OCI-LY7 (cell line): Measurements from ENCODE around the gene ARHGAP24. TPM values are rescaled to one million over a fixed set of nuclear protein-coding genes. Genes with fewer than 3 reads are reported as not detected.

Experiments used
- BruUV-seq: library from RNA; stranded (reverse); fragments of 400-500 nt; replicated peaks from 2 replicates; lab custom pipeline; 2021; lab: Mats Ljungman, UMichigan
- CTCF ChIA-PET: fragments of 300-600 bp; sonication (Branson Sonifier 250); formaldehyde crosslinking; loops from one replicate; lab custom pipeline; 2022; ENCODE audit warnings: antibody characterized with exemption; ENCODE audit not compliant: unreplicated experiment; lab: Charles Lee
- POLR2A ChIA-PET: fragments of 300-600 bp; sonication (Branson Sonifier 250); formaldehyde crosslinking; loops from one replicate; lab custom pipeline; 2022; ENCODE audit warnings: antibody characterized with exemption; lab: Charles Lee
- DNase-seq: peaks from one replicate; pipeline ENCODE4 v3.0.0-alpha.2; 2015; ENCODE audit warnings: low spot score
- H2AFZ ChIP-seq: fragments of 200-600 bp; sonication (generic), shearing (Covaris generic); 2 replicates; pipeline ENCODE4 v1.6.1; 2014; ENCODE audit warnings: mild to moderate bottlenecking, antibody characterized with exemption, low read length, moderate library complexity
- H3K27ac ChIP-seq: fragments of 200-600 bp; sonication (generic); 2 replicates; pipeline ENCODE4 v1.5.1; 2014; ENCODE audit warnings: mixed run types, low read depth, mild to moderate bottlenecking, moderate library complexity, low read length, inconsistent platforms; ENCODE audit not compliant: poor library complexity, severe bottlenecking
- H3K36me3 ChIP-seq: fragments of 200-600 bp; sonication (generic); 2 replicates; pipeline ENCODE4 v1.6.1; 2014; ENCODE audit warnings: mild to moderate bottlenecking, antibody characterized with exemption, low read length, moderate library complexity, mixed read lengths; ENCODE audit not compliant: insufficient read depth
- H3K4me1 ChIP-seq: fragments of 200-600 bp; sonication (generic); 2 replicates; pipeline ENCODE4 v1.5.1; 2014; ENCODE audit warnings: mild to moderate bottlenecking, low read length; ENCODE audit not compliant: insufficient read depth, poor library complexity, severe bottlenecking
- H3K4me2 ChIP-seq: fragments of 200-600 bp; sonication (generic); 2 replicates; pipeline ENCODE4 v1.6.1; 2014; ENCODE audit warnings: mild to moderate bottlenecking, low read length
- H3K4me3 ChIP-seq: fragments of 200-600 bp; sonication (generic); 2 replicates; pipeline ENCODE4 v1.5.1; 2014; ENCODE audit warnings: mild to moderate bottlenecking, low read depth, low read length; ENCODE audit not compliant: poor library complexity, severe bottlenecking
- H3K79me2 ChIP-seq: fragments of 200-600 bp; sonication (generic); 2 replicates; pipeline ENCODE4 v1.6.1; 2016; ENCODE audit warnings: low read depth, mild to moderate bottlenecking, low read length, moderate library complexity, mixed read lengths; ENCODE audit not compliant: insufficient read depth
- H3K9me2 ChIP-seq: fragments of 200-600 bp; sonication (generic); 2 replicates; pipeline ENCODE4 v1.6.1; 2016; ENCODE audit warnings: mild to moderate bottlenecking, low read length, mixed read lengths; ENCODE audit not compliant: insufficient read depth
- H3K9me3 ChIP-seq: fragments of 200-600 bp; sonication (generic); 2 replicates; pipeline ENCODE4 v1.6.1; 2014; ENCODE audit warnings: mild to moderate bottlenecking, mixed run types, low read length, mixed read lengths
- H4K20me1 ChIP-seq: fragments of 200-600 bp; sonication (generic); 2 replicates; pipeline ENCODE4 v1.6.1; 2014; ENCODE audit warnings: mild to moderate bottlenecking, antibody characterized with exemption, low read length, moderate library complexity, mixed read lengths; ENCODE audit not compliant: insufficient read depth
- EZH2phosphoT487 ChIP-seq: fragments of 200-600 bp; sonication (generic); IDR thresholded peaks from 2 replicates; pipeline ENCODE4 v1.6.1; 2018; ENCODE audit warnings: low read depth, borderline replicate concordance, mild to moderate bottlenecking, mixed run types, antibody characterized with exemption, low read length, moderate library complexity, mixed read lengths
- intact Hi-C: fragments of 100-400 bp; cut with micrococcal nuclease; formaldehyde crosslinking; loops from one replicate; pipeline ENCODE4 v1.10.0; 2022; ENCODE audit not compliant: unreplicated experiment
- total RNA-seq, 2 experiments: library from RNA; depleted of rRNA in 1 of 2; stranded (reverse); fragments of >200 nt in 1 of 2; shearing (Covaris generic) in 1 of 2; gene quantifications; 2 replicates each; pipeline ENCODE4 v1.2.3, GENCODE V29; 2014 to 2022
- TF ChIP-seq, protein P1 (sequence below): fragments of 200-600 bp; sonication (generic); conservative IDR thresholded peaks from 2 replicates; pipeline ENCODE4 v1.5.1; 2014; ENCODE audit warnings: mild to moderate bottlenecking, antibody characterized with exemption, low read length, moderate library complexity, mixed read lengths

ARHGAP24 gene
- total RNA-seq, 2 experiments from 2014 or later, result 0.88 to 4.4 TPM

DNA sequence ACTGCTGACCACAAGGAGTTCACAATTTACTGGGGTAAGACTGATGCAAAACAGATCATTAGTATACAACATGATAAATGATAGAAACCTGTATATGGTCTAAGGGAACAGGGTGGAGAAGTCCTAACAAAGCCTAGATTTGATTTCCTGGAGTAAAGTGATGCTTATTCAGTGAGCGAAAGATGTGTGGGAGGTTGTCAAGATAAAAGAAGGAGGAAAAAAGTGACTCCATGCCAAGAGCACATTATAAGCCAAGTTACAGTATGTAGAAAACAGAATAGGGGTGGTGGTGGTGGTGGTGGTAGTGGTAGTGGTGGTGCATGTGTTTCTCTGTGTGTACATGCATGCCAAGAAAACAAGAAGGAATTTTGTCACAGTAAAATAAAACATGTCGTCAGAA is 559.7 kb downstream of the ARHGAP24 start:
- no peak overlapping the region for H3K4me3 ChIP-seq
- no peaks in the 10 kb centered on the region for H3K4me1 ChIP-seq
- H3K36me3 ChIP-seq, result no peaks in the 10 kb centered on the region
- TF ChIP-seq, protein P1, sequence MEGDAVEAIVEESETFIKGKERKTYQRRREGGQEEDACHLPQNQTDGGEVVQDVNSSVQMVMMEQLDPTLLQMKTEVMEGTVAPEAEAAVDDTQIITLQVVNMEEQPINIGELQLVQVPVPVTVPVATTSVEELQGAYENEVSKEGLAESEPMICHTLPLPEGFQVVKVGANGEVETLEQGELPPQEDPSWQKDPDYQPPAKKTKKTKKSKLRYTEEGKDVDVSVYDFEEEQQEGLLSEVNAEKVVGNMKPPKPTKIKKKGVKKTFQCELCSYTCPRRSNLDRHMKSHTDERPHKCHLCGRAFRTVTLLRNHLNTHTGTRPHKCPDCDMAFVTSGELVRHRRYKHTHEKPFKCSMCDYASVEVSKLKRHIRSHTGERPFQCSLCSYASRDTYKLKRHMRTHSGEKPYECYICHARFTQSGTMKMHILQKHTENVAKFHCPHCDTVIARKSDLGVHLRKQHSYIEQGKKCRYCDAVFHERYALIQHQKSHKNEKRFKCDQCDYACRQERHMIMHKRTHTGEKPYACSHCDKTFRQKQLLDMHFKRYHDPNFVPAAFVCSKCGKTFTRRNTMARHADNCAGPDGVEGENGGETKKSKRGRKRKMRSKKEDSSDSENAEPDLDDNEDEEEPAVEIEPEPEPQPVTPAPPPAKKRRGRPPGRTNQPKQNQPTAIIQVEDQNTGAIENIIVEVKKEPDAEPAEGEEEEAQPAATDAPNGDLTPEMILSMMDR, result no peak
- no peak for TF ChIP-seq EZH2phosphoT487
- no peak overlapping the region for H2AFZ ChIP-seq
- BruUV-seq, result no TSS peak
- H3K9me3 ChIP-seq, result no peaks in the 10 kb centered on the region
- H3K79me2 ChIP-seq, result no peaks in the 10 kb centered on the region
- no peak for DNase-seq
- POLR2A ChIA-PET, result no interaction called here
- intact Hi-C loops, result no loop called here
- H3K4me2 ChIP-seq, result no peak overlapping the region
- H3K9me2 ChIP-seq, result no peaks in the 10 kb centered on the region
- H4K20me1 ChIP-seq, result no peaks in the 10 kb centered on the region
- CTCF ChIA-PET, result no interaction called here
- H3K27ac ChIP-seq, result no peak overlapping the region

- Histone ChIP-seq H3K79me2 (no peaks in the 10 kb centered on the region), H3K27ac (no peak overlapping the region), H2AFZ (no peak overlapping the region), H3K4me3 (no peak overlapping the region), H3K4me2 (no peak overlapping the region), H3K4me1 (no peaks in the 10 kb centered on the region), H4K20me1 (no peaks in the 10 kb centered on the region), H3K36me3 (no peaks in the 10 kb centered on the region), H3K9me3 (no peaks in the 10 kb centered on the region), H3K9me2 (no peaks in the 10 kb centered on the region)
- POLR2A ChIA-PET, result interaction anchor here (0.8 to 1.6 kb wide), 3 partner anchors 10 to 21 kb away, joined by 3 to 7 read pairs (median 4); no protein-coding TSS in a partner anchor
- DNase-seq, result no peak
- TF ChIP-seq, protein P1, result no peak
- no peak for TF ChIP-seq EZH2phosphoT487
- CTCF ChIA-PET, result no interaction called here
- BruUV-seq, result no TSS peak
- intact Hi-C loops, result no loop called here
Measured at GRCh38 chr4:86035688-86036087, 560.7 kb downstream of the ARHGAP24 start.

DNA sequence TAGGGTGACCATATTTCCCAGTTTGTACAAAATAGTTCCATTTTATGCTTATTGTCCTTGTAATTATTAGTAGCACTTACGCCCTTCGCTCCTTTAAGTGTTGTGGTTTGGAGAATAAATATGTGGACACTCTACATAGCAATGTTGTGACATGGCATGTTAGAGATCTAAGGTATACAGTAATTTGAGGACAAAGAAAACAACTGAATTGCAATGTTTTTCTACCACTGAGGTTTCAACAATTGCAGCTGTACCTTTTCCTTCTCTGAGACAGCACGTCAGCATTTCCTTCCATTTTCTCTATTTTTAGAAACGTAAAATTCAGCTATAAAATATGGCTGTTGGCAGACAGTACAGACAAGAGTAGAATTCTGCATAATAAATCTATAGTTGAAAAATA is 561.8 kb downstream of the ARHGAP24 start:
- DNase-seq, result no peak
- ChIA-PET POLR2A (interaction anchor here (0.5 to 1.6 kb wide), 5 partner anchors 9 to 828 kb away, joined by 3 to 7 read pairs (median 3); no protein-coding TSS in a partner anchor), CTCF (no interaction called here)
- H3K4me2 ChIP-seq, result no peak overlapping the region
- TF ChIP-seq, protein P1, result no peak
- TF ChIP-seq EZH2phosphoT487, result no peak
- H3K9me3 ChIP-seq, result no peaks in the 10 kb centered on the region
- BruUV-seq, result no TSS peak
- no peak overlapping the region for H3K27ac ChIP-seq
- no peak overlapping the region for H3K4me3 ChIP-seq
- H4K20me1 ChIP-seq, result no peaks in the 10 kb centered on the region
- H3K4me1 ChIP-seq, result no peaks in the 10 kb centered on the region
- no peaks in the 10 kb centered on the region for H3K9me2 ChIP-seq
- H2AFZ ChIP-seq, result no peak overlapping the region
- no peaks in the 10 kb centered on the region for H3K36me3 ChIP-seq
- H3K79me2 ChIP-seq, result no peaks in the 10 kb centered on the region
- intact Hi-C loops, result no loop called here
